NCI-H82 (cell line): ENCODE measurements around the gene ANKRD10.

Source experiments
- DNase-seq: peaks from one replicate; lab custom pipeline; 2025; lab: John Stamatoyannopoulos, UW

ANKRD10 gene

DNA sequence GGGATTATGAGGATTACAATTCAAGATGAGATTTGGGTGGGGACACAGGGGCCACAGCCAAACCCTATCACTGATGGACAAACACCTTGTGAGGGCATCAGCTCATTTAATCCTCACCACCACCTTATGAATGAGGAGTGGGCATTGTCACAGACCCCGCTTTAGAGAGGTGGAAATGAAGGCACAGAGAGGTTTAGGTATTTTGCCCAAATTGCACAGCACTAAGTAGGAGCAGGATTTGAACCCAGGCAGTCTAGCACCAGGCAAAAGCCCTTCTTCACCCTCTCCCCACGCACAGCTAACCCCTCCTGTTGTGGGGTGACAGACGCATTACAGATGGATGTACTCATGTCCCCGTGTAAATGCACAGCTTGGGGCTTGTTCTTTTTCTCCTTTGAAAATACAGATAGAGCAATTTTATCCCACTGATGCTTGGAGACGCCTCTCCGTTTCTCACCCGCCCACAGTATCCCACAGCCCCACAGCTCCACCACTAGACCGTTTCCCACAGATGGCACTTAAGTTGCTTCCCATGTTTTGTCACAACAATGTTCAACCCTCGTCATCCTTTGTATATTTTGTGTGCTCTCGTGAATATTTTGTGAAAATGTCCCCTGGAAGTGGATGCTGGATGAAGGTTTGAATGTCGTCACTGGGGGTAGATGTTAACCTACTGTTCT lies 48.2 kb downstream of the ANKRD10 start:
- DNase-seq = no peak

DNA sequence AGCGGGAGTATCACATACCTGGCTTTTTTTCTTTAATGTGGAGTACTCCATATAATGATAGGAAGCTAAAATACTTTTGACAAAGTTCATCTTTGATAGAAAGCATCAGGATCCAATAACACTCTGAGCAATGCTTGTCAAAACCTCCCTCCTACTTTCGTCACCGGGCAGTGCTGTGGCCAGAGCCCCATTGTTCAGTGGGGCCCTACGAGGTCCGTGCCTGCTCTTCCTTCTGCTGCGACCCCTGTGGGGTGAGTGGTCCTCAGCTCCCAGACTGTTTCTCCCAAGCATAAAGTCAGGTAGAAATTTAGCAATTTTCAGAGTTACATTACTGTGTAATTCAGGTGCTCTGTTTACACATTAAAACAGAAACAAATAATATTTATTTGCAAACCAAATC lies 51.2 kb downstream of the ANKRD10 start:
- DNase-seq = no peak

DNA sequence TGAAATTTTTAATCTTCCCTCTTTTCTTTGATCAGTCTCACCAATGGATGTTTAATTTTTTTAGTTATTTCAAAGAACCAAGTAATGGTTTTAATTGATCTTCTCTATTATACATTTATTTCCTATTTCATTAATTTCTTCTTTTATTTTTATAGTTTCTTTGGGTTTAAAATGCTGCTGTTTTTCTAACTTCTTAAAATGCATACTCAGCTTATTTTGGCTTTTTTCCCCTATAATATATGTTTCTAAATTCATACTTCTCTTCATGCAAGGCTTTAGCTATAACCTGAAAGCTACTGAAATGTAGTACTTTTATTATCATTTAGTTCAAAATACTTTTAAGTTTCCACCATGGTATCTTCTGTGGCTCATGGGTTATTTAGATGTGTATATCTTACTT lies 53.9 kb downstream of the ANKRD10 start:
- DNase-seq = no peak

DNA sequence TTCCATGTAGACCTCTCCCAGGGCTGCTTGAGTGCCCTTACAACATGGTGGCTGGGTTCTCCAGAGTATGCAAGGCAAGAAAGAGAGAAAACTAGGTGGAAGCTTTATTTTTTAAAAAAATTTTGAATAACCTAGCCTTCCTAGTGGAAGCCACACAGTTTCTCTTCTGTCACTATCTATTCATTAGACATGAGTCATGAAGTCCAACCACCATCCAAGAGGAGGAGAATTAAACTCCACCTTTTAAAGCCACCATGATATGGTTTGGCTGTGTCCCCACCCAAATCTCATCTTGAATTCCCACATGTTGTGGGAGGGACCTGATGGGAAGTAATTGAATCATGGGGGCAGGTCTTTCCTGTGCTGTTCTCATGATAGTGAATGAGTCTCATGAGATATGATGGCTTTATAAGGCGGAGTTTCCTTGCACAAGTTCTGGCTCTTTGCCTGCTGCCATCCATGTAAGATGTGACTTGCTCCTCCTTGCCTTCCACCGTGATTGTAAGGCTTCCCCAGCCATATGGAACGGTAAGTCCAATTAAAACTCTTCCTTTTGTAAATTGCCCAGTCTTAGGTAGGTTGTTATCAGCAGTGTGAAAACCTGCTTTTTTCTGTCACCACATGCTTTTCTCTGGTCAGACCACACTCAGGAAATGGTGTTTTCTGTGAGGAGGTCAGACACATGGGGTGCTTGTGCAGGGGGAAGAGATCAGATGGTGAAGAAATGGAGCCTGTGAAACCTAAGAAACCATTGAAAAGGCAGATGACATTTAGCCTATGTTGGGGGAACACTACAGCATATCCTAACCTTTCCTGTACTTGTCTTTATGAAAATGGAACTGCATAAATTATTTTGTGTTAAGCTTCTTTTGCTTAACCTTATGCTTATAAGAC lies 57.7 kb downstream of the ANKRD10 start:
- DNase-seq = no peak

DNA sequence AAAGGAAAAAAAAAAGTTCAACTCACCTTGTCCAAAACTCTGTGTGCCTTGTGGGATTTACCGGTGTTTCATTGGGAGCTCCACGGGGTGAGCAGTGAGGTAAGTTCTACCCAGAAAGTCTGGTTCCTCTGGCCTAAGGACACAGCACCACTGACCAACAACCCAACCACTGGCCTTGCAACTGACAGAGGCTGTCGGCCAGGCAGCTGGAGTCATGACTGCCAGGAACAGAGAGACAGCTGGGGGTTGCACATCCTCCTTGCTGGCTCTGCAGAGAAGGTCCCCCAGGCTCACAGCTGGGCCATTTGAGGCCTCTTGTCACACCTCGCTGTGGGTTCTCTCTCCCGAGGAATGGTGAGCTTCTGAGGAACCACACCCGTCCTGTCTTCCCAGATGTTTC lies 59.5 kb downstream of the ANKRD10 start:
- DNase-seq = no peak

DNA sequence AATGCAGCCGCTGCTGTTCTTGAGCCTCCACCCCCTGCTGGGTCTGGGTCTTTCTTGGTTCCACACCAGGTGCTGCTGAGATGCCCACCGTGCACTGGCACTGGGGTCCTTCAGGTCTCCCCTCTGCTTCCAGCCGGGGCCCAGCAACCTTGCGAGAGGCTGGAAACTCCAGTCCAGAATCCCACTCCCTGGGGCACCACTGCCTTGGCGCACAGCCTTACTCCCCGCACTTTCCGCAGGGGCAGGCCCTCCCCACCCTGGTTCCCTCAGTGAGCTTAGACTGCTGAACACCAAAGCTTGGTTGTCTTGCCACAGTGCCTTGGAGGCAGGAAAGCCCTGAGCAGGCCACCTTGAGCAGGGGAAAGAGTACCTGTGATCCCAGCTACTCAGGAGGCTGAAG lies 60.0 kb downstream of the ANKRD10 start:
- no peak for DNase-seq

DNA sequence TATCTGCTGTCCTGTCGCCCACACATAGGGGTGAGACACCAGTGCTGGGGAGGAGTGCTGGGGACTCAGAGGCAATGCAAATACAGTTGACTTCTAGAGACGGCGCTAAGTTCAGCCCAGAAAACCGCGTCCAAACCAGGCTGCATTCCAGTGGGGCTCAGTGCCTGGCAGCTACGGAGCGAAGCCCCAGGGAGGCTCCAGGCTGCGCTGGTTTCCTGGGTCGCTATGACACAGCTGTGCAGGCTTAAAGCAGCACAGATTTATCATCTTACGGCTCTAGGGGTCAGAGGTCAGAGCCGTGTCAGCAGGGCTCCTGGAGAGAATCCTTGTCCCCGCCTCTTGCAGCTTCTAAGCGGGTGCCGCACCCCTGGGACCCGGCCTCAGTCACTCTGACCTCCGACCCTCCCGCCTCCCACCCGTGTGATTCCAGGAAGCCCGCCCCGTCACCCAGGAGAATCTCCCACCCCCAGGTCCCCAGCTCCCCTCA lies 61.6 kb downstream of the ANKRD10 start:
- peak; percentile 87 for DNase-seq

DNA sequence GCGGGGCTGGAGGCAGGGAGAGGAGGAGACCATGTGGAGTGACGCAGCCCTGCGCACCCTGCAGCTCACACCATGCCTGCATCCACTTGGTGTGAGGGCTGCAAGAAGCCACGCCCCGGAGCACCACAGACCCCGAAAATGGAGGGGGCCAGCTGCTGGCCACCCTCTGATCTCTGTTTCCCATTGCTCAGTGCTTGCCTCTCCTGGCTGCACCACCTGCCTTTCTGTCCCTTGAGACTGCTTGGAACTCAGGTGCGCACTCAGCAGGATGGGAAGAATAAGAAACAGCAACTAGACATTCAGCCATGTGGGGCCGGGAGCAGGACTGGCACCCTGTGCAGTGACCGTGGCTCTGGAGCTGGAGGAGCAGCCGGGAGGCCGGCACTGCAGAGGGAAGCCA lies 64.0 kb downstream of the ANKRD10 start:
- no peak for DNase-seq

DNA sequence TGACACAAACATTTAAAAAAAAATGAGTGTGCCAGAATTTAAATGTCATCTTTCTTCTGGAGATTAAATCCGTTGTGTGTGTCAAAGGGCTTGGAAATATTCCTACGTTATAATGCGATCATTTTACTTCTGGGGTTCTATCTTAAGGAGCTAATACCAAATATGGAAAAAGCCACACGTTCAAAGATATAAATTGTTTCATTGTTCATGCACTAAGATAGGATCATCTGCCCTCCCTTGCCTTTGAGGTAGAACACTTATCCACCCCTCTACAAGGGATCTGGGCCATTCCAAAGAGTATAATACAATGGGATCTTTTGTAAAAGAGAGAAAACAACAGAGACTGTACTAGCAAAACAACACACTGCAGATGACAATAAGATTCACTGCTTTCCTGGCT lies 64.9 kb downstream of the ANKRD10 start:
- no peak for DNase-seq

DNA sequence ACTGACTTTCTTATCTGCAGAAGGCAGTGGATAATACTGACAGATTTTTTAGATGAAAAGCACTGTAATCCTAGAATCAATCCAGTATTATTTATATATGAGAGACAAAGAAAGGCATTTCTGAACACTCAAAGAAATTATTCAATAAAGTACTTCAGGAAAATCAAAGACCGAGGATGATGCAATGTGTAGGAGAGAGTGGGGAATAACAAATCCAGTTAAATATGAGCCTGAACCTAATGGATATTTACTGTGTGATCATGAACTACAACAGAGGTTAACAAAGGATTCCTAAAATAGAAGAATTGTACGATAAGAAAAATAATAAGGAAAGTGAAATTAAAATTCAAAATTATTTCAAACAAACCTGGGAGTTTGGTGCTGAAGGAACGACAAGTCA lies 69.3 kb downstream of the ANKRD10 start:
- DNase-seq = no peak

DNA sequence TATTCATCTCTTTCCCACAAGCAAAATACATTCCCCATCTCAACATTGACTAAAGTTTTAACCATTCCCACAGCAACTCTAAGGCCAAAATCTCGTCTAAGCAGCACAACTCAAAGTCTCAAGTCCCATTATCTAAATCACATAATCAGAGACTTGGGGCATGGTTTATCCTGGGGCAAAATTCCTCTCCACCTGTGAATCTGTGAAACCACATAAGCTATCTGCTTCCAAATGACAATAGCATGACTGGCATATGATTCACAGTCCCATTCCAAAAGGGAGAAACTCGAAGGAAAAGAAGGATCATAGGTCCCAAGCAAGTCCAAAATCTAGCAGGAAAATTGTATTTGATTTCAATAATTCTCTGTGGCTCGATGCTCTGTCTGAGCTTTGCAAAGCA lies 73.0 kb downstream of the ANKRD10 start:
- no peak for DNase-seq

DNA sequence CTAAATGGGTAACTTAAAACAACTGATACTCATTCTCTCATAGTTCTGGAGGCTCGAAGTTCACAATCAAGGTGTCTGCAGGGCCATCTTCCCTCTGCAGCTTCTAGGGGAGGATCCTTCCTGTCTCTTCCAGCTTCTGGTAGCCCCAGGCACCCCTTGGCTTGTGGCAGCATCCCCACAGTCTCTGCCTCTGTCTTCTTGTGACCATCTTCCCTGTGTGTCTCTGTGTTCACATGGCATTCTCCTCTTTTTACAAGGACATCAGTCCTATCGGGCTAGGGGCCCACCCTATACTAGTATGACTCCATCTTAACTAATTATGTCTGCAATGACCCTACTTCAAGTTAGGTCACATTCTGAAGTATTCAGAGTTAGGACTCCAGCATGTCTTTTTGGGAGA lies 73.5 kb downstream of the ANKRD10 start:
- DNase-seq = no peak

DNA sequence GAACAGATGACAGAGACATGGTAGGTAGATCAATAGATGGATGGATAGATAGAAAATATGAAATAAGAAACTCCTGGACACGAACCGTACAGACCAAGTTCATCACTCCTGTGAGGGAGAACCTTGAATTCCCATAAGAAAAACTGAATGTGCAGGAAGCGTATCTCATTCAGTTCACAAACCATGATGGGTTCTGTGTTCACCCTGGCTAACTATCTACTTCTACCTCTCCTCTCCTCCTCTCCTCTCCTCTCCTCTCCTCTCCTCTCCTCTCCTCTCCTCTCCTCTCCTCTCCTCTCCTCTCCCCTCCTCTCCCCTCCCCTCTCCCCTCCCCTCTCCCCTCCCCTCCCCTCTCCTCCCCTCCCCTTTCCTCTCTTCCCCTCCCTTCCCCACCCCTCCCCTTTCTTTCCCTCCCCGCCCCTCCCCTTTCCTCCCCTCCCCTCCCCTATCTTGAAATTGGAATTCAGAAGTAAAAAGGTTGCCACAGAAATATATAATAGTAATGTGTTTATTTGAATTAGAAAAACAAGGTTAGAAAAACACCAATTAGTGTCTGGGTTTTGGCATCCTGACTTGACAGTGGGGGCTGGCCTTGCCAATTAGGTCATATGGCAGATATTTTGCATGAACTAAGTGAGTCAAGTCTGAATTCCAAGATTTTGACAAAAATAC lies 75.9 kb downstream of the ANKRD10 start:
- no peak for DNase-seq

DNA sequence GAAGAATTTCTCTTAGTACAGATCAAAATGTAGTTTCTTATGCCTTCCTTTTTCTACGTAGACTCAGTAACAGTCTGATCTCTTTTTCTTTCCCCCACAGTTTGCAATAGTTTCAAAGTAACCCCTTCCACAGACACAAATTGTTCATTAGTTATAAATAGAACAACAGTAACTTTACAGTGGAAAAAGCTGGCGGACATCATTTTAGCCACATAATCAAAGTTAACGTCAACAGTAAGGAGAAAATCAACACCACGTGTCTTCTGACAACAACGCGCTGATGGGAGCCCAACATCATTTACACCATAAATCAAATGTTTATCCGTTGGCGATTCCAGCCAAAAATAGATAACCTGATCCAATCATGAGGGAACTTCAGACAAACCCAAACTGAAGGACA lies 76.8 kb downstream of the ANKRD10 start:
- DNase-seq = no peak

DNA sequence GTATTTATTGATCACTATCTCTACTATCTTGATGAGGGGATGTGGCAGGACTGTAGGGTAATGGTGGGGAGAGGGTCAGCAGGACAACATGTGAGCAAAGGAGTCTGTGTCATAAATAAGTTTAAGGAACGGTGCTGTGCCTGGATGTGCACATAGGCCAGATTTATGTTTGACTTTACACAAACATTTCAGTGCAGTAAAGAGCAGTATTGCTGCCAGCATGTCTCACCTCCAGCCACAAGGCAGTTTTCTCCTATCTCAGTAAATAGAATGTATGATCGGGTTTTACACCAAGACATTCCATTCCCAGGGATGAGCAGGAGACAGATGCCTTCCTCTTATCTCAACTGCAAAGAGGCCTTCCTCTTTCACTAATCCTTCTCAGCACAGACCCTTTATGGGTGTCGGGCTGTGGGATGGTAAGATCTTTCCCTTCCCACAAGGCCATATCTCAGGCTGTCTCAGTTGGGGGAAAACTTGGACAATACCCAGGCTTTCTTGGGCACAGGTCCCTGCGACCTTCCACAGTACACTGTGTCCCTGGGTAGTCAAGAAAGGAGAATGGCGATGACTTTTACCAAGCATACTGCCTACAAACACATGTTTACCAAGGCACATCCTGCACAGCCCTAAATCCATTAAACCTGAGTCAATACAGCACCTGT lies 77.3 kb downstream of the ANKRD10 start:
- peak; percentile 68 for DNase-seq

DNA sequence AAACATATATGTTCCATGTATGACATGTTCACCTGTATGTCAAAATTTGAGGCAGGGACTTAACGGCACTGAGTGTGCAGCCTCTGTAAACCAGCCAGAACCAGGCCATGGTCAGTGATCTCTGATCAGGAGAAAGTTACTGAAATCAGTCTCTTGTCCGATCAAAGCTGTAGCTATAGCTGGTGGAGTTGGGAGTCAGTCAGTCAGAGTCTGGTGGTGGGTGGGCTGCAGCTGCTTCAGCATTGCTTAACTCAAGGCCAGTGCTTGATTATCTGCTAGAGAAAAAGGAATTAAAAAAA lies 78.3 kb downstream of the ANKRD10 start:
- no peak for DNase-seq

DNA sequence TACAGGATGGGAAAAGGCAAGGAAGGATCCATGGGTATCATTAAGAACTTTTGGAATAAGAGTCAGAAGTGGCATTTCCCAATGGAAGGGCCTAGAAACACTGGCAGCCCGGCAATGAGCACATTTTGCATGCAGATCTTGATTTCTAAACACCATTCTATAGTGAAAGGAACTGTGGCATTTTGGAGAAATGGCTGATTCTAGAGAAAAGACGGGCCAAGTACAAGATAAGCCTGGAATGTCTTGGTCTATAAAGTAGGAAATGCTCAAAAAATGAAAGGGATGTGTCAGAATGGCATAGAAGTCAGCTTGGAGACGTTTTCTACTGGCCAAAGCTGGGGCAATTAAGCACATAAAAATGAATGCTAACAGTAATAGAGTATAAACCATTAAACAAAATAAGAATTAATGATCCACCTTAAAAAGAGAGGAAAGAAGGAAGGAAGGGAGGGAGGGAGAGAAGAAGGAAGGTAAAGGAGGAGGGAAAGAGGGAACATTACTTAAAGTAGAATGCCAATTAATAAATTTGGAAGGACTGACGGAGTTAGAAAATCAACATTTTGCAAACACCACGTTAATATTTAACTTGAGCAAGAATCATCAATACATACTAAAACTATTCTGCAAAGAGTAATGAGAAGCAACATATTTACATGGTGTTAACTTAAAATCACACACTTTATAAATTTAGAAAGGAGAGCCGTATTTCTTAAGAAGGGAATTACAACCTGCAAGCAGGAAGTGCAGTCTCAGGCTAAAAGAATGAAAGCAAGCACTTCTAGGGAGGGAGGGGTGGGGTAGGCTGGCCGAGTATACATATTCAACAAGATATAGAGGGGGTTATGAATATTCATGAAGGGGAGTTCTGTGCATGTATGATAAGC lies 78.9 kb downstream of the ANKRD10 start:
- no peak for DNase-seq

DNA sequence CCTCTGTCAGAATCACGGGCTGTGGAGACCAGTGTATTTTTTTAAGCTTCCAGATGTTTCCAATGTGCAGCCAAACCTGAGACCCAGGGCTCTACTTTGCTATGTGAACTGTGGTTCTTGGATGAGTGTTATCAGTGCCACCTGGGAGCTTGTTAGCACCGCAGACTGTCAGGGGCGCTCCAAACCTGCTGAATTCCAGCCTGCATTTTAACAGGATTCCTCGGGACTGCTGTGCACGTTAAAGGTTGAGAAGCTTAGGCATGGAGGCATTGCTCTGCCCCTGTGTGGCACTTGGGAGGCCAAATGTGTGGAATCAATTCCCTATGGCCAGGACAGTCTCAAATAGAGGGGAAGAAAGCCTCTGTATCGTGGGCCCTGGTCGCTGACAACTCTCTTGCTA lies 80.3 kb downstream of the ANKRD10 start:
- DNase-seq = no peak

DNA sequence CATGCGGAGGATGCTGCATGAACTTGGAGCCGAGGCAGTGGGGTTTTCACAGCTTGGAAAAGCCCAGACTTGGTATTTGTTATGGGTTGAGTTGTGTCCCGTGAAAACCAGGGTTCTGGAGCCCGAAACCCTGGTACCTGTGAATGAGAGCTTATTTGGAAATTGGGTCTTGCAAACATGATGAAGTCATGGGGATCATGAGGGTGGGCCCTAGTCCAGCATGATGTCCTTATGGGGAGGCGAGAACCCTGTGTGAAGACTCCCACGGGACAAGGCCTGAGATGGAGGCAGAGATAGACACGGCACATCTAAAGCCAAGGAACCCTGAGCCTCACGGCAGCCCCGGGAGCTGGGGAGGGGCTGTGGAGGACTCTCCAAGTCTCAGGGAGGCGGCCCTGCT lies 82.3 kb downstream of the ANKRD10 start:
- no peak for DNase-seq

DNA sequence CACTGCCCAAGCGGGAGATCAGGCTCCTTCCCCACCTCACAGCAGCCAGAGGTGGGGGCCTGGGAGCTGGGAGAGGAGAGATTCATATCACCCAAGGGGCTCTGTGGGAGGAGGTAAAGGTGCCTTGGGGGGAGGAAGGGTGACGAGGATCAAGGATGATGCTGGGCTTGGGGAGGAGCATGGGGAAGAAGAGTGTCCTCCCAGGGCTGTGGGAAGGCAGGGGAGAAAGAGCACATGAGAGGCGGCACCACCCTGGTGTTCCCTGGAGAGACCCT lies 82.7 kb downstream of the ANKRD10 start:
- no peak for DNase-seq

DNA sequence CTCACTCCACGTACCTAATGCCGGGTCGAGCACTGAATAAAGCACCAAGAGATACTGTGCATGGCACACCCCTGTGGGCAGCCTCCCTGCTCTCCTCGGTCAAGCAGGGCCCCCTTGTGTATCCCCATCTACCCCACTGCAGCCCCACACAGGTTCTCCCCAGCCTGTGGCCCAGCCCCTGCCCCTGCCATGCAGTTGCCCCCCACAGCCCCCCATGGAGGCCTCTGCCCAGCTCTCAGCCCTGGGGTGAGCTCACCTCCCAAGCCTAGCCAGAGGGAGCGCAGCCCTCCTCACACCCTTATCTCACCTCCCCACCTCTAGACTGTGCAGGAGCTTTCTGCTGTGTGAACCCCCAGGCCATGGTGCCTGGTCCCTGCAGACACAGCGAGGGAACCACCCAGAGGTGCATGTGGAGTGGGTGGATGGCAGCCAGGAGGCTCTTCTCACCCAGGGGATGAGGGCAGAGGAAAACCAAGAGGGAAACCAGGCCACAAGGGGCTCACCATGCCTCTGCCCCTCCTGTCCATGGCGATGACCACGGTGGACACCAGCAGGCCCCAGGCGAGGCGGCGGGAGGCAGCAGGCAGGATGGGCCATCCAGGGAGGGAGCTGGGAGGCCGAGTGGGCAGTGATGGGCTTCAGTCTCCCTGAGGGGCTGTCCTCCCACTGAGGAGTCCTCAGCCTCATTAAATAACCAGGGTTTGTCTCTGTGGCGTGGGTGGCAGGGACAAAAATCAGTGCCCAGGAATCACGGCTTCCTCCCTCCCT lies 83.2 kb downstream of the ANKRD10 start:
- no peak for DNase-seq
